Cortex of kidney (tissue), 1 donor: ENCODE results near the gene SMIM8.

ENCODE experiments used
- DNase-seq: peaks from one replicate; lab custom pipeline; 2025; lab: John Stamatoyannopoulos, UW

SMIM8 gene

DNA sequence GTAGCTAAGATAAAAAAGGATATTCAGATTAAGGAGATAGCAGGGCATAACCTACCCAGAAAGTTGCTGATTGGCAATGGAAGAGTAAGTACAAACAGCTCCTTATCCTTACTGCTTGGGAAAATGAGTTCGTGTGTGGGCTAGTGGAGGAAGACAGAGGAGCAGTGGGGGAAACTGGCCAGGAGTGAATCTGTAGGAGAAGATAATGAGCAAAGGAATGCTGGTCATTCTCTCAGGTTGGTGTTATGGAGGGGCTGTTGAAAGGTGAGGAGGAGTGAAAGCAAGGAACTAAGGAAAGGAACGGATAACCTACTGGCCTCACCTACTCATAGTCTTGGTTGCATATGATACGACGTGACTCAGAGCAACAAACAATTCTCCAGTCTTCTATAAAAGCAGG, 14.0 kb downstream of the SMIM8 start:
- DNase-seq, result no peak

DNA sequence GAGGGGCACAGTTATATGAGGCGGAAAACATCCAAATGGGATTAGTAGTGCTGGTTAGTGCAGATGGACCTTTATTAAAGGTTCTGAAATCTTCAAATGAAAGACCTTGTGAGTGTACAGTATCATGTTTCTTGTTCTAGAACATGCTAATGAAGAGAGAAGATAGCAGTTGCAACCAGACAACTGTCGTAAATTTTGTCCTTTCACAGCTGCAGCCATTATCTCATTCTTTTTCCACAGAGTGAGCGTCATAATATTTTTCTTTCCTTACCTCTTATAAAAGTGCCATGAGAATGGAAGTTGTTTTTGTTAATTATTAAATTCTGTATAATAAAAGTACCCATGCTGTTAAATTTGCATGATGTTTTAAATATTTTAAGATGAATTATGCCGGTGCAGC, 17.8 kb downstream of the SMIM8 start:
- no peak for DNase-seq

DNA sequence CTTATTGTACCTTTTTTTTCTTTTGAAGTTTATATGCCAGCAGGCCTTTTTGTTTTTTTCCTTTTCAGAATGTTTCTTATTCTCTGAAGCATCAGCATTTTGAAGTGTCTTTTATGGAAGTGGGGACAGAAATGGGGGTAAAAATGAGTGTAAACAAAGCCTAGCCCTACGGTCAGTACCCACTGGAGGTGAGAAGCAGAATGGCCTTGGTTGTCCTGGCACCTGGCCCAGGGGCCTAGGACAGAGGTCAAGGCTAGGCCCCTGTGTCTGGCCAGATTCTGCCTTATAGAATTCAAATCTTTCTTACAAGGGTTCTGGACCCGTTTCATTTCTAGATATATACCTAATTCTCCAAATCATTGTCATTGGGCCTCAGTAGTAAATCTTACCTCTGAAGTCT, 18.8 kb downstream of the SMIM8 start:
- DNase-seq, result no peak

DNA sequence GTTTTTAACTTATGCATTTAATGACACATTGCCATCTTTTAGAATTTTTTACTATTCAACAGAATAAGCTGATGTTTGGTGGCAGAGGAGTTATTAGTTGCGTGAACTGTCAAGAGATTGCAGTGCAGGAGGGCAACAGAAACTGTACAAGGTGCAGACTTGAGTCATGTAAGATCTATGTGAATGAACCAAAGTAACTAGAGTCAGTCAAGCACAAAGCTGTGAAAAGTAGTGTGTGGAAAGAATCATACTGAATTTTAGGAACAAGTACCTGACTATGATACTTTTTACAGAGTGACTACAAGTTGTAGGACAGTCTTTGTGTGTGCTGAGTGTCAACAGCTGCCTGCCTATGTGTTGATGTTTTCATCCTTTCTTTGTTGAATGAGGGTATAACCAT, 19.5 kb downstream of the SMIM8 start:
- DNase-seq, result no peak

DNA sequence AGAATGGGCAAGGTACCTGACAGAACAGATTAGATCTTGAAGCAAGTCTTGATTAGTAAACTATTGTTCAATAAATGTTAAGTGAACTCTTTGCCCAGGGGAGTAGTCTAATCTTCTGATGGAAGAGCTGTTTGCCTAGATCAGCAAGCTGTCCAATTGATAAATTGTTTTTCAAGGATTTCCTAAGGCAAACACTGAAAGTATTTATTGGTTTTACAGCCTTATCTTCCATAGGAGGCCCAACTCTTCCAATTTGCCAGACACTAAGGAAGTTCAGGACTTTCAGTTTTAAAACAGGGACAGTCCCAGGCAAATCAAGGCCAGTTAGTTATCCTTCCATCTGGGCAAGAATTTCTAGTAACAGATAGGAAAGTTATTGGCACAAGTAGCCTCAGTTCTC, 20.4 kb downstream of the SMIM8 start:
- no peak for DNase-seq

DNA sequence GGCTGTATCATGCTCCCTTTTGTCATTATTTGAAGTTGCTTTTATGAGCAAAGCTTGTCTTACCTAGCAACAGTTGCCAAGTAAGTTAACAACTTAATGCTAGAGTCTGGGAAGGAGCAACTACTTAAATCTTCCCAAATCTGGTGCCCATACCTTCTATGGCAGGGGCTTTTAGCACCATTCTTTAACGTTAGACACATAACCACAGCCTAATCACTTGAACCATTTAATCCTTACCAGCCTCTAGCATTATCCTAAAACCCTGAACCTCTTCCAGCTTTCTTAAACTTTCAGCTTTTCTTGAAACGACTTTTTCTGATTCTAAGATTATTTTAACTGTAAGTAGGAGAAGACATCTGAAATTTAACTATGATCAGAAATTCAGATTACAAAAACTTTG, 22.3 kb downstream of the SMIM8 start, which contains the start of gene C6orf163:
TSS of gene C6orf163 (plus strand) at position 83 of the 400 bp plus-strand sequence. CDS start at position 370, 287 bp downstream.
- no peak for DNase-seq

DNA sequence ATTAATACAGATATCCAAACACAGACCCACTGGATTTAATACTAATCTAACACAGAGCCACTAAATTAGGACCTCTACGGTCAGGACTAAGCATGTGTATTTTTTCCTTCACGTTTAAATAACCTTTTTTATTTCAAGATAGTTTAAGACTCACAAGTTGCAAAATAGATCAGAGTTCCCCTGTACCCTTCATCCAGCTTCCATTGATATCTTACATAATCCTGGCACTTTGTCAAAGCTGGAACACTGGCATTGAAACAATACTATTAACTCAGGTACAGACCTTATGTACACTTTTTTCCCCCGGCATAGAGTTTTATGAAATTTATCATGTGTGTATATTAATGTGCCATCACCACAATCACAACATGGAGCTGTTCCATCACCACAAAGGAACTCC, 24.3 kb downstream of the SMIM8 start:
- DNase-seq, result no peak

DNA sequence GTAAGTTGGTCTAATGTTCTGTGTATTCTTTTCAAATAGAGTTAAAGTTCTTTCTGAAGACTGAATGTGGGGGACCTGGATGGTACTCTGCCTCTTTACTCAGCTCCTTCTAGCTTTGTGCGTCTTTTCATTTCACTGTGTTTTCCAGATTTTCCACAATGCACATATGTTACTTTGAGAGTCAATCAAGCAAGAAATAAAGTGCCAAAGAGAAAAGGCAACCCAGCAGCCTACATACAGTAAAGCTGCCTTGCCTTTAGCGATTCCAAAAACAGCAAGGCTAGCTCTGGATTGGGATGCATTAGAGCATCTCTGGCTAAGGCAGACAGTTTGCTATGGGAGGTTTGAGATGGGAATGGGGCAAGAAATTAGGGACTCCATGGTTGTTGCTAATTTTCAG, 27.5 kb downstream of the SMIM8 start:
- no peak for DNase-seq

DNA sequence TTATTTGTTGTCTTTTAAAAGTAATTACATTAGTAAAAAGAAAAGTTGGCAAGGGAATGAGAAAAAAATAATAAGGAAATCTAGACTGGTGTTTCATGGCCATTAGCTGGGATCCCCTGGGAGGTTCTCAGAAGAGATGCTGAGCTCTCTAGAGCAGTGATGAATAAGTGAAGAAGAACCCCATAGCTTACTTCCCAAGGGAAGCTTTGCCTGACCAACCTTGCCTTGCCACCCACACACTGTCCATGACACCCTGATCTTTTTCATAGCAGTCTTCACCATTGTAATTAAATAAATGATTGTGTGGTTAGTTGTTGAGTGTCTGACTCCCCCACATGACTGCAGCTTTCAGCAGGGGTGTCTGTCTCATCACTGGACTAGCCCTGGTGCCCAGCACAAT, 28.1 kb downstream of the SMIM8 start:
- no peak for DNase-seq

DNA sequence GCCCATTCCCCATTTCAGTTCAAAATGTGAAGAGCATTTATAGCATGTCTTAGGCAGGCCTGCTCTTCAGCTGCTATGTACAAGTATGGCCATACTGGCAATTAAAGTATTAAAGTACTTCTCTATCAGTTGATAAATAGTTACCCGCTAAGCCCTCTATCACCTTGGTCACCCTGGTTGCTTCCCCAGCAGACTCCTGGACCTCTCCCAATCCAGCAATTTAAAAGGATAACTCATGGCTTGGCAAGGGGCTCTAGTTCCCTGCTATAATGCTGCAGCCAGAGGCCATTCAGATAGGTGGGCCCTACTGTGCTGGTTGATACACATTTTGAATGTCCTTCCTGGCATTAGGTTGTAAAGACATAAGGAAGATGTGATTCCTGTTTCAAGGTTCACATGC, 29.2 kb downstream of the SMIM8 start:
- DNase-seq, result no peak

DNA sequence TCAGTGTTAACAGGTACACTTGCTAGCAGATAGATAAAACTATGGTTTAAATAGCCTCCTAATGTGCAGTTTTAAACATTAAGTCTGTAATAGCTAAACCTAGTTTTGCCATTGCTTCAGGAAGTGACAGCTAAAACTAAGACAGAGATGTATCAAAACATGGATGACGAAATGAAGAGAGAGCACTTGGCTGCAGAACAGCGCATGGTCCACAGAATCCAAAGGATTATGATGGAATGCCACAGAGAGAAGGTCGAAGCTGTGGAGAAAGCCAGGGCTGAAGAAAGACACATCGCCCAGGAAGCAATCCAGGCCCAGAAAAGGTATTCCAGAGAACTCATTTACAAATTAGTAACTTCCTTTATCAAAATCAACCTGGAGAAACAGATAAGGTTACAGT, 33.8 kb downstream of the SMIM8 start:
- DNase-seq, result no peak

DNA sequence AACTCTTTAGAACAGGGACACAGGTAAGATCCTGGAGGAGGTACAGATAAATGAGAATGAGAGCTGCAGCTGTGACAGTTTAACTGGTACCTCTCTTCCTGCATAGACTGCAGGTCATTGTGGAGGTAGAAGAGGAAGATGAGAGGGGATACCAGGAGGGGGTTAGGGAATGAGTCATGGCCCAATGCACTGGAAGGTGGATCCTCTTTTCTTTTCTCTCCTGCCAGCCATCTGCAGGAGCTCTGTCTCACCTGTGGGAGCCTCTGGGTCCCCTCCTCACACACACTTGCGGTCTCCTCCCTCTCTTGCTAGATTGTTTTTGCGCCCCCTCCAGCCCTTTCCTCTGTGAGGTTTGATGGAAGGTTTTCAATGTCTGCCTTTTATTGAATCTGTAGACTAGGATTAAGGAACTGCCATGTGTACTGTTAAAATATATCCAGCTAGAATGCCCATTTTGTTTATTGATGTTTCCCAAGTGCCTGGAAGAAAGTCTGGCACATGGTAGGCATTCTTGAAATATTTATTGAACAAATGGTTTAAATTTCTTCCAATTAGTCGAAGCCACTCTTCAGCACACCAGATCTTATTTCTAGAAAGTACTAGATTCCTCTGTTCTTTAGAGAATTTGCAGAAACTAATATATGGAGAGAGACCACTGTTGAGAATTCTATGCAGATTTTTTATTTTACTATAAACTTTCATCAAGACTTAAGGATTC, 35.2 kb downstream of the SMIM8 start:
- DNase-seq, result no peak

DNA sequence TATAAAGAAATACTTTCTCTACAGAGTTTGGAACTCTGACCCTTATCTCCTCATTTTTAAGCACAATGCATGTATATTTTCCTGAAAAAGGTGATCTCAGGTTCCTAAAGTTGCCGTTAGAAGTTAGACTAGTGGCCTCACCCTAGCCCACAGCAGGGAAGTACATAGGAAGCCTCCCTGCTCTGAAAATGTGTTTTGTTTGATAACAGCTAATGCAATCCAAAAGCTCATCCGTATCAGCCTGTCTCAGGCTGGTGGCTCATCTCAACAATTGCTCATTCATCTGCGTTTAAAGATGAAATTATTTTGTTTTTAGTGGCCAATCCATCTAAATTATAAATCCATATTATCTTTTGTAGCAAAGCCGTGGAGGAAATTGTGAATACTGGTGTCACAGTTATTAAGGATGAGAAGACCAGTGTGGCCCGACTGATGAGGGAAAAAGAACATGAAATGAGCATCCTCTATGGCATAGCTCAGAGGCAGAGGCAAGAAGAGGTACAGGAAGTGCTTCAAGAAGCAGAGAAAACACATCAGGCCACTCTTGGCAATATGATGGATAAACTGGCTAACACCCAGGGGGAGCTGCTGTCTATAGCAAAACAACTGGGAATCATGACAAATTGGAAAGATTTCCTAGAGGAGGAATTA, 42.3 kb downstream of the SMIM8 start:
- no peak for DNase-seq

DNA sequence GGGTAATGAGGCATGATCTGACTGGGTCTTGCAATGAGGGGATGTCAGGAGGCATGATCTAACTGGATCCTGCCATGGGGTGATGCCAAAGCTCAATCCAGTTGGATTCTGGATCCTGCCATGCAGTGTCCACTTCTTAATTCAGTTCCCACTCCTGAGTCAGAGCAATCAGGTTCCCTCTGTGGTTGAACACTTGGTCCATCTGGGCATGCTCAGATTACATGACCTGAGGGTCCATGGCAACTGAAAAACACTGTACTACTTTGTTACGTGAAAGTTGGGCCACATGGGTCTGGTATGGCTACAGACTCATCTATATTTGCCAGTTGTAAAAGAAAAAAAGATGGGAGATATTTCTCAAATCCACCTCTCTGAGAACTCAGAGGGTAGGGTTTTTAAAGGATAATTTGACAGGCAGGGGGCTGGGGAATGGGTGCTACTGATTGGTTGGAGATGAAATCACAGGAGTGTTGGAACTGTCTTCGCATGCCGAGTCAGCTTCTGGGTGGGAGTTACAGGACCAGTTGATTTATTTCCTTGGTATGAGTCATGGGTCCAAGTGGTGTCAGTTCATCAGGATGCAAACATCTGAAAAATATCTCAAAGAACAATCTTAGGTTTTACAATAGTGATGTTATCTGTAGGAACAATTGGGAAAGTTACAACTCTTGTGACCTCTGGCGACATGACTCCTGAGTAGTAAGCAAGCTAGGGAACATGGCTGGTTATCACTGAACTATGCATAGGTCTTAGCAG, 43.9 kb downstream of the SMIM8 start:
- DNase-seq, result no peak

DNA sequence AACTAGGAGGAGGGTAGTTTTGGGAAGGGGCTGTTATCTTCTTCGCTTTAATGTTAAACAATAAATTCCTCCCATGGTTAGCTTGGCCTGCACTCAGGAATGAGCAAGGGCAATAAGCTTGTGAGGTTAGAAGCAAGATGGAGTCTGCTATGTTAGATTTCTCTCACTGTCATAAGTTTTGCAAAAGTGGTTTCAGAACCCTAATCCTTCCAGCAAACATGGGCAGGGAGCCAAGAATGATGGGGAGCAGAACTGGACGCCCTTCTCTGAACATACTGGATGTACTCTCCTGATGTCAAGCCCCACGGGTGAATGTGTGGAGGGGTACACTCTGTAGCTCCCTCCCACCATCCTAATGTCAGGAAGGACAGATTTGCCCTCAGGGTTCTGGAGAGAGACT, 44.5 kb downstream of the SMIM8 start:
- no peak for DNase-seq

DNA sequence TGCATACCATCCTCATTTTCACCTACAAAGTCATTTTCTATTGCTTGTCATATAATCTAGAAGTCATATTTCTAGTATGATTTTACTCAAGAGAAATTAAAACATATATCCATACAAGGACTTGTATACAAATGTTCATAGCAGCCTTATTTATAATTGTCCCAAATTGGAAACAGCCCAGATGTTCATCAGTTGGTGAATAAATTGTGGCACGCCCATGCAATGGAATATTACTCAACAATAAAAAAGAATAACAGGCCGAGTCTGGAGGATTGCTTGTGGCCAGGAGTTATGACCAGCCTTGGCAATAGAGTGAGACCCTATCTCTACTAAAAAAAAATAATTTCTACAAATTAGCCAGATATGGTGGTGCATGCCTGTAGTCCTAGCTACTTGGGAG, 51.0 kb downstream of the SMIM8 start:
- DNase-seq, result no peak

DNA sequence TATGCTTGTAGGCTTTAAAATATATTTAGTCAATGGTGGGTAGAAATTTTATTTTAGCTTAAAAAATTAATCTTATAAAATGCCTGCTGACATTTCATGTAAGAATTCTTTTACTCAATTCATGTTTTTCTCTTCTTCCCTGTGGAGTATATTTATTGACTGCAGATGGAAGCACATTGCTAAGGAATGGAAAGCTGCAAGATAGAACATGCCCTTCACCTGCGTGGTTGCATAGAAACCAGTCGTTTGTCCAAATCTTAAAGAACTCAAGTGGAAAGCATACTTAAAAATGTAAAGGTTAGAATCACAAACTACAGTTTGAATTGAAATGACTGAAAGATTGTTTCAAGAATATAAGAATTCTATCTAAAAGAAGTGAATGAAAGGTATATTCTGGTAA, 52.9 kb downstream of the SMIM8 start:
- no peak for DNase-seq

DNA sequence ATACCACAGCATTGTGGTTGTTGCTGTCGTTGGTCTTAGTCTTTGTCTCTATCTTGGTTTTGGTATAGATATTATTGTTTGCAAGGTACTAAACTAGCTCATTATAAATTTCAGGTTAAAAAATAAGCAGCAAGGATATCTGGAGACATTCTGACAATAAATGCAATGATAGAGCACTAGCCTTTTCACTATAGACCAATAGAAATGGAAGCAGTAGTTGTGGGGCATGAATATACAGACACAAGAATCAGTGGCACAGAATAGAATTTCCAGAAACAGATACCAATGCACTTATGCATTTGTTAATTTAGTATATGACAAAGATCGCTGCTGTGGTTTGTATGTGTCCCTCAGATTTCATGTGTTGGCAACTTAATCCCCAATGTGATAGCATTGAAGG, 54.3 kb downstream of the SMIM8 start:
- no peak for DNase-seq

DNA sequence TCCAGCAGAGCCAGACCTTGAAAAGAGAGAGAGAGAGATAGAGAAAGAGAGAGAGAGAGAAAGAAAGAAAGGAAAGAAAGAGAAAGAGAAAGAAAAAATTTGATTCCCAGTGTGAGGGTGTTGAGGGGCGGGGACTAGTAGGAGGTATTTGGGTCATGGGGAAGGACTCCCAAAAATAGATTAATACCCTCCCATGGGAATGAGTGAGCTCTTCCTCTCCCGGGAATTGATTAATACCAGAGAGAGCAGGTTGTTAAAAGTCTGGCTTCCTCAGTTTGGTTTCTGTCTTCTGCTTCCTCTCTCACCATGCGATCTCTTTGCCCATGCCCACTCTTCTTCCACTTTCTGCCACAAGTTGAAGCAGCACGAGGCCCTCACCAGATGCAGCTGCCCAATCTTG, 56.6 kb downstream of the SMIM8 start:
- no peak for DNase-seq

DNA sequence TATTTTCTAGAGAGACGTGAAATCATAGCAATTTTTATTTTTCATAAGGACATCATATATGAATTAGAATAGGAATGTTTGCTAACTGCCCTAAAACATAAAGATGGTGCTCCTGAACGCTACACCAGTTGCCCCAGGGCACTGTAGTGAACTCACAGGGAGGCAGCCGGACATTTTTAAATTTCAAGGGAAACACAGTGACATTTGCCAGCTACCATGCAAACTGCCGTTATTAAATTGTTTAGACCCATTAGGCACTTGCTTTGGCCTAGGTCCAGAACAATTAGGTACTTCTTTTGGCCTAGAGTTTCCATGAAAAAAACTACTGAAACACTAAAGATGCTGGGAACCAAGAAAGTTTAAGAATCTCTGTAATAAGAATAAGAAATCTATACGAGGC, 60.5 kb downstream of the SMIM8 start:
- DNase-seq, result no peak

DNA sequence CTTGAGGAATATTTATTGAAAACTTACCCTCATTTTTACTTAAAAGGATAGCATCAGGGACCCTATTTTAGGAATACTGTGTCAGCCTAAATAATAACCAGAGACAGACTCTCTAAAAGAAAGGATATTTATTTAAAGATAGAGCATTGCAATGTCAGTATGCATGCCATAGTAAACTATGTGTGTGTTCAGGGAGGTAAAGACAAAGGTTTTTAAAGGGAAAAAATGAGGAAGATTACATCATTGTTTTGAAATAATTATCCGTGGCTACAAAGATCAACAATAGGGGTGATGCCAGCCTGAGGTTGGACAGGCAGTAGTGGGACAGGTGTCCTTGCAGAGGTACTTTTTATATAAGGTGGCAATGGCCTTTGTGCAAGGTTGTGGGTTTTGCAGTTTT, 61.6 kb downstream of the SMIM8 start:
- no peak for DNase-seq

DNA sequence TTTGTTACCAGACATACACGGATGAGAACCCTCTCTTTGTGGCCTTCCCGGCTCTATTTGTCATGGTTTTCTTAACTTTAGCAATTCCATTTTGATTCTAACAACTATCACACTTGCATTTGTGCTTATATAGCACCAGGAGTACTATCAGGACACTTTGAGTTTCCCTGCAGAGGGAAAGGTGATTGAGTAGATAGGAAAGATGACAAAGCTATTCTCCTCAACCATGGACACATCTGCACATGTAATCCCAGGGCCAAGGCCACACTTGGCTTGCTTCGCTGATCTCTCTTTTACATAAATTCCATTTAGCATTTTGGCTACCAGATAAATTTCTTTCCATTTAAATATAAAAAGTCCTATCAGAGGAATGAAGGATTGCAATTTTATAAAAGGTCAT, 62.1 kb downstream of the SMIM8 start:
- no peak for DNase-seq

DNA sequence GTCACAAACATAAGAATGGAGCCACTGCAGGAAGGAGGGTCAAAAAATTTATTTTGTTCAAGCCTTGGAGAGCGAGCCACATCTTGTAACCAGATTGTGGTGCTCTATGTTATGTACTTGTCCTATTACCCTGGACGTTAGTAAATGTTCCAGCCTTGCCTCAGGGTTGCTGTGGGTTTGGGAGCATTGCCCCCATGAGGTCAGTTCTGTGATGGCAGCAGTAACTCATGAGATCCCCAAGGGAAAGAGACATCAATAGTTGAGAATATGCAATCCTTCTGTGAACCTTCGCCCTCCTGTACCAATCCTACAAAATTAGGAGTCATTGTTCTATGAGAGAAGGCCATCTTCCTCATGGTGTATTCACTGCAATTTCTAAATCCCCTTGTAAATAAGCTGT, 68.9 kb downstream of the SMIM8 start:
- DNase-seq, result no peak
